ENCODE results near the gene CEP170B.

Gene CEP170B

GRCh38 chr14:104876251-104876699 is 11.2 kb downstream of the CEP170B start:
- no peak overlapping the region for H3K4me3 ChIP-seq (ENCODE audit: low read length)
- no peak for DNase-seq (ENCODE audit: low read depth)
- TF ChIP-seq CTCF (conservative IDR thresholded peaks at IDR 0.05; ENCODE audit: low read depth, low read length), result no peak

DNA sequence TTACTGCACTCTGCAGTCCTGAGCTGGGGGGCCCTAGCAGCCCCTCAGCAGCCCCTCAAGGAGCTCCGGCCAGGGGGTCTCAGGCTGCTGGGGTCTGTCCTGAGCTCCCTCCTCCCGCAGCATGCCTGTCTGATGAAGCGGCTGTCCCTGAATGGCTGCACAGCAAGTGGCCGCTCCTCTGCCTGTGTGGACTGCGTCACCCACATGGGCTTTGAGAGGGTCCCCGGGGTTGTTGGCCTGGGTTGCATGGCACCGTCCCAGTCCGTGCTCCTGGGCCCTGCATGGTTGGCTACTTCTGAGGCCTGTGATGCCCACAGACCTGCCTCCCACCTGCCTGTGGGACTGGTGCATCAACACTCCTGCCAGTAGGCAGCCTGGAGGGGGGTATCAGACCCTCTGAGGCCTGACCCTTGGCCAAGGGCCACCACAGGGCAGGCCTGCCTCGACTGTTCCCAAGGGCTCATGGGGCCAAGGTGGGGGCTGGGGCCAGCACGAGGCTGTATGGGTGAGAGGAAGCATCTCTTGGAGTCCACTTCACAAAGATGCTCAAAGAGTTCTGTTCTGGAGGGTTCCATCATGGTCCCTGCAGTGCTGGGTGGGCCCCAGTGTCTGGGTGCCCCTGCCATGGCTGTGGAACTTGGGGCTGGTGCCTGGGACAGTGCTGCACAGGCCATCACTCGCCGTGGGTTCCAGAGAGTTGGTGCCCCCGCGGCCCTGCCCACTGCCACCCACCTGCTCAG is 12.2 kb downstream of the CEP170B start:
- TF ChIP-seq CTCF (conservative IDR thresholded peaks at IDR 0.05; ENCODE audit: low read depth, low read length), result no peak
- no peak for DNase-seq (ENCODE audit: low read depth)
- H3K4me3 ChIP-seq (ENCODE audit: low read length), result no peak overlapping the region

GRCh38 chr14:104877806-104878550 is 12.9 kb downstream of the CEP170B start:
- no peak overlapping the region for H3K4me3 ChIP-seq (ENCODE audit: low read length)
- no peak for DNase-seq (ENCODE audit: low read depth)
- no peak for TF ChIP-seq CTCF (conservative IDR thresholded peaks at IDR 0.05; ENCODE audit: low read depth, low read length)

GRCh38 chr14:104878582-104878981 is 13.5 kb downstream of the CEP170B start:
- no peak for DNase-seq (ENCODE audit: low read depth)

DNA sequence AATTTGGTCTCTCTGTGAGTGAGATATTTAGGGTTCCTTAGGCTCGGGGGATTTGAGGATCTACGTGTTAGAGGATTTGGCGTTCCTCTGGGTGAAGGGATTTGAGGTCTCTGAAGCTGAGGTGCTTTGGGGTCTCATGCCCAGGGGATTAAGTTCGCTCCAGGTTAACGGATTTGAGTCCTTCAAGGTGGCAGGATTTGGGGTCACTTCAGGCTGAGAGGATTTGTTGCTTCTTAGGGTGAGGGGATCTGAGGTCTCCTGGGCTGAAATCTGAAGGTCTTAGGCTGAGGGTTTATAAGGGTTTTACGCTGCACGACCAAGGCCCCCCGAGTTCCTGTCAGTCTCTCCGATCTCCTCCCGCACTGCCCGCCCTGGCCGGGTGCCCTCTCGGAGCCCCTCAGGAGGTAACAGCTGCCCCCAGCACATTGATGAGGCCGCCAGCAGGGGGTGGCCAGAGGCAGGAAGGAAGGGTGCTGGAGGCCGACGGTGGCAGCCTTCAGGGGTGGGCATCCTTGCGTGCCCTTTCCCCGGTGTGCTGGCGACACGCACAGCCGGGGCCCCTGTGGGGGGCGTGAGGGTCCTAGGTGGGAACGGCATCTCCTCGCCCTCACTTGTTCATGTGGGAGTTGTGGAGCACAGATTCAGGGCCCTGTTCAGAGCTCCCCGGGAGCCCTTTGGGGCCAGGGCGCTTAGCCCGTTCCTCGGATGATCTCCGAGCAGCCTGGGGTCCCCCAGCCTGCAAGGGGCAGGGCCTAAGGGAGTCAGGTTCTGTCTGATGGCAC is 14.3 kb downstream of the CEP170B start:
- no peak overlapping the region for H3K4me3 ChIP-seq (ENCODE audit: low read length)
- no peak for DNase-seq (ENCODE audit: low read depth)
- peak; percentile 13 for TF ChIP-seq CTCF (conservative IDR thresholded peaks at IDR 0.05; ENCODE audit: low read depth, low read length)

More at GRCh38 chr14:104878582-104878981, 13.5 kb downstream of the CEP170B start:
- H3K4me3 ChIP-seq (ENCODE audit: low read length), result no peak overlapping the region
- TF ChIP-seq CTCF (conservative IDR thresholded peaks at IDR 0.05; ENCODE audit: low read depth, low read length), result no peak

- no peak overlapping the region for H3K4me3 ChIP-seq (ENCODE audit: low read length)
- no peak for TF ChIP-seq CTCF (conservative IDR thresholded peaks at IDR 0.05; ENCODE audit: low read depth, low read length)
- no peak for DNase-seq (ENCODE audit: low read depth)
Measured at GRCh38 chr14:104879983-104880565, 15.0 kb downstream of the CEP170B start.

Measured in retinal pigment epithelial cell (primary cell).